Gastrocnemius medialis (tissue), 4 donors: ENCODE data around the gene ADGRG1. TPM values are rescaled to one million over a fixed set of nuclear protein-coding genes. Genes with fewer than 3 reads are reported as not detected.

ENCODE experiments used
- ATAC-seq, 2 donors: fragments of 150-250 bp; one replicate each; pipeline ENCODE4 v1.9.1; 2016
- DNase-seq, 2 donors: peaks; one replicate each; pipeline ENCODE4 v3.0.0-alpha.2; 2019
- H3K27ac ChIP-seq, 4 donors: fragments of 200-600 bp; sonication (generic); 1 replicate in 1 of 4; 2 replicates in 3 of 4; pipeline ENCODE4 v1.5.1; 2016 to 2018; ENCODE audit warnings: mild to moderate bottlenecking in 2 of 4, moderate library complexity in 1 of 4
- H3K27me3 ChIP-seq, 3 donors: fragments of 200-600 bp; sonication (generic) in 2 of 3; 1 replicate in 1 of 3; 2 replicates in 2 of 3; pipeline versions ENCODE4 v1.5.1 to v1.6.0; 2016 to 2019; ENCODE audit warnings: mild to moderate bottlenecking in 1 of 3, moderate library complexity in 1 of 3
- H3K36me3 ChIP-seq, 2 donors: fragments of 200-600 bp; sonication (generic) in 1 of 2; one replicate each; pipeline ENCODE4 v1.5.1; 2017 to 2018
- H3K4me1 ChIP-seq, 2 donors: fragments of 200-600 bp; sonication (generic) in 1 of 2; one replicate each; pipeline ENCODE4 v1.5.1; 2016 to 2017; ENCODE audit warnings: mild to moderate bottlenecking in 2 of 2
- H3K4me3 ChIP-seq, 4 donors: fragments of 200-600 bp; sonication (generic) in 3 of 4; 1 replicate in 1 of 4; 2 replicates in 3 of 4; pipeline ENCODE4 v1.5.1; 2016 to 2019; ENCODE audit warnings: mild to moderate bottlenecking in 2 of 4
- H3K9me3 ChIP-seq, 3 donors: fragments of 200-600 bp; sonication (generic) in 2 of 3; 1 replicate in 1 of 3; 2 replicates in 2 of 3; pipeline ENCODE4 v1.5.1; 2016 to 2019
- POLR2A ChIP-seq, 2 donors: fragments of 450-650 bp; IDR thresholded peaks; one replicate each; pipeline ENCODE4 v1.6.1; 2017; ENCODE audit warnings: antibody characterized with exemption in 2 of 2, mild to moderate bottlenecking in 2 of 2, moderate library complexity in 2 of 2
- in situ Hi-C, 4 donors: fragments of 200-750 bp; cut with MboI; loops; one replicate each; pipeline versions ENCODE4 v1.15.0 to v1.8.0; 2017; ENCODE audit warnings: low sequenced_read_pairs in 4 of 4
- intact Hi-C: fragments of 100-400 bp; cut with DNase I; formaldehyde crosslinking; loops from one replicate; pipeline ENCODE4 v1.15.1; 2023; ENCODE audit warnings: low total_unique reads
- total RNA-seq, 4 donors: library from RNA; depleted of rRNA; stranded (reverse); fragments of >200 nt; gene quantifications; one replicate each; pipeline versions ENCODE4 v1.1.0 to v1.2.3, GENCODE V29; 2016
- TF ChIP-seq, protein P1 (sequence below), 5 experiments: fragments of 450-650 bp in 3 of 5; fragments of 200-600 bp in 2 of 5; sonication (generic) in 2 of 5; IDR thresholded peaks in 4 of 5; conservative IDR thresholded peaks in 1 of 5; 1 replicate in 4 of 5; 2 replicates in 1 of 5; pipeline ENCODE4 v1.5.1; 2016 to 2019; ENCODE audit warnings: antibody characterized with exemption in 5 of 5, mild to moderate bottlenecking in 3 of 5, moderate library complexity in 3 of 5

Gene ADGRG1
- total RNA-seq, 4 donors from 2014 or later: 9.8 to 14.6 (median 13.3) TPM

DNA sequence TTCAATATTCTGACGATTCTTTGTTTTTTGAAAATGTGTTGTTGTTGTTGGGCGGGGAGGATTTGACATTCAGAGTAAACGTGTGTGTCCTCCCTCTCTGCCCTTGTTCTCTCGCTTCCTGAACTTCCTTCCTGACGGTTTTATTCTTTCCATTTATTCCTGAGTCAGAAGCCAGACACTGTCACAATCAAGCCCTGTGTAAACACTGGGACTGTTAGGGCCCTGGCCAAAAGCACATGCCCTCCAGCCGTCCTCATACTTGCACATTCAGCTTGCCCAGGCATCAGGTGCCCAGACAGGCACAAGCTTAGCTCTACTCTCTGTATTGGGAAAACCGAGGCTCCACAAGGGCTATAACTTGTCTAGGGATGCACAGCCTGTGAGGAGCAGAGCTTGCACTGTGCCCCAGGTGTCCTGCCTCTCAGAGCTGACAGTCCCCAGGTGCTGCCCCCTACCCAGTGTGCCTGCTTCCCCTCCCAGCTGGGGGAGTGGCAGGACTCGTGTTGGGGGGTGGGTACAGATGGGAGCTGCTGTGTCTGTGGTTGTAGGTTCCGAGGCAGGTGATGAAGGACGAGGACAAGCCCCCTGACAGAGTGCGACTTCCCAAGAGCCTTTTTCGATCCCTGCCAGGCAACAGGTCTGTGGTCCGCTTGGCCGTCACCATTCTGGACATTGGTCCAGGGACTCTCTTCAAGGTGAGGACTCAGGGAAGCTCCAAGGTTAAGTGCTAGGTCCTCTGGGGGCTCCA is 49.4 kb downstream of the ADGRG1 start:
- Histone ChIP-seq H3K27ac (no peak overlapping the region), H3K4me3 (no peak overlapping the region), H3K4me1 (peaks cover 0 to 5% of the 10 kb centered on the region in 2 donors), H3K9me3 (no peaks in the 10 kb centered on the region), H3K36me3 (no peaks in the 10 kb centered on the region), H3K27me3 (no peaks in the 10 kb centered on the region)
- intact Hi-C loops (no loop called here), in situ Hi-C loops (no loop called here)
- TF ChIP-seq POLR2A (IDR thresholded peaks at IDR 0.05): no peak
- TF ChIP-seq, protein P1, sequence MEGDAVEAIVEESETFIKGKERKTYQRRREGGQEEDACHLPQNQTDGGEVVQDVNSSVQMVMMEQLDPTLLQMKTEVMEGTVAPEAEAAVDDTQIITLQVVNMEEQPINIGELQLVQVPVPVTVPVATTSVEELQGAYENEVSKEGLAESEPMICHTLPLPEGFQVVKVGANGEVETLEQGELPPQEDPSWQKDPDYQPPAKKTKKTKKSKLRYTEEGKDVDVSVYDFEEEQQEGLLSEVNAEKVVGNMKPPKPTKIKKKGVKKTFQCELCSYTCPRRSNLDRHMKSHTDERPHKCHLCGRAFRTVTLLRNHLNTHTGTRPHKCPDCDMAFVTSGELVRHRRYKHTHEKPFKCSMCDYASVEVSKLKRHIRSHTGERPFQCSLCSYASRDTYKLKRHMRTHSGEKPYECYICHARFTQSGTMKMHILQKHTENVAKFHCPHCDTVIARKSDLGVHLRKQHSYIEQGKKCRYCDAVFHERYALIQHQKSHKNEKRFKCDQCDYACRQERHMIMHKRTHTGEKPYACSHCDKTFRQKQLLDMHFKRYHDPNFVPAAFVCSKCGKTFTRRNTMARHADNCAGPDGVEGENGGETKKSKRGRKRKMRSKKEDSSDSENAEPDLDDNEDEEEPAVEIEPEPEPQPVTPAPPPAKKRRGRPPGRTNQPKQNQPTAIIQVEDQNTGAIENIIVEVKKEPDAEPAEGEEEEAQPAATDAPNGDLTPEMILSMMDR (IDR thresholded peaks at IDR 0.05 in 4 of 5, conservative IDR thresholded peaks at IDR 0.05 in 1 of 5): no peak
- ATAC-seq (no peak), DNase-seq (no peak)

DNA sequence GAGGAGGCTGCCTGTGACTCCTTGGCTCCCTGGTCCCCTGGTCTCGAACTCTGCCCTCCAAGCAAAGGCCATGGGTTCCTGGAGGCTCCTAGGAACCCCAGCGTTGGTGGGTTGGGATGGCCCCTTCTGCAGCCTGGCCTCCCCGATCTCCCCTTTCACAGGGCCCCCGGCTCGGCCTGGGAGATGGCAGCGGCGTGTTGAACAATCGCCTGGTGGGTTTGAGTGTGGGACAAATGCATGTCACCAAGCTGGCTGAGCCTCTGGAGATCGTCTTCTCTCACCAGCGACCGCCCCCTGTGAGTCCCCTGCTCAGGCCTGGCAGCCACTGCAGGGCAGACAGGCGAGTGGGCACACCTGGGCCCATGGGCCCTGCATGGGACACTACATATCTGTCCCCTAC is 50.6 kb downstream of the ADGRG1 start:
- intact Hi-C loops (no loop called here), in situ Hi-C loops (no loop called here)
- peaks cover 0 to 5% of the 10 kb centered on the region in 2 donors for H3K4me1 ChIP-seq
- no peak overlapping the region for H3K4me3 ChIP-seq
- TF ChIP-seq, protein P1 (IDR thresholded peaks at IDR 0.05 in 4 of 5, conservative IDR thresholded peaks at IDR 0.05 in 1 of 5): no peak
- no peak for TF ChIP-seq POLR2A (IDR thresholded peaks at IDR 0.05)
- H3K27ac ChIP-seq: no peak overlapping the region
- ATAC-seq (no peak), DNase-seq (no peak)
- H3K36me3 ChIP-seq: no peaks in the 10 kb centered on the region
- H3K9me3 ChIP-seq: no peaks in the 10 kb centered on the region
- no peaks in the 10 kb centered on the region for H3K27me3 ChIP-seq

GRCh38 chr16:57679767-57680482 is 51.5 kb downstream of the ADGRG1 start:
- in situ Hi-C loops: no loop called here

DNA sequence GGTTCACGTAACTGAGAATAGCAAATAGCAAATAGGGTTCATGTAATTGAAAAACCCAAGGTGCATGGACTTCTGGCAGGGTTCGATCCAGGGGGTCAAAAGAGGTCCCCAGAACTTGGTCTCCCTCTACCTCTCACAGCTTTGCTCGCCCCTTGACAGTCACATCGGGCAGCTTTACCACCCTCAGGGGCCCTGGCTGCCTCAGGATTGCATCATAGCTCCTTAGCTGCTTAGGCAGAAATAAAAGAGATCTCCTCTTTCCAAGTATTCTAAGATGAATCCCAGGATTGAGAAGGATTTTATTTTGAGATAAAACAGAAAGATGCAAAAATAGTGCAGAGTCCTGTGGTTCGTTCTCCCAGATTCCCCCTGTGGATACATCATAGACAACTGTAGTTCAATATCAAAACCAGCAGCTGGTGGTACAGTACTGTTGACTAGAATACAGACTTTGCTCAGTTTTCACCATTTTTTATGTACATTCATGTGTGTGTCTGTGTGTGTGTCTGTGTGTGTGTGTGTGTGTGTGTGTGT is 52.5 kb downstream of the ADGRG1 start:
- H3K27ac ChIP-seq: no peak overlapping the region
- TF ChIP-seq, protein P1 (IDR thresholded peaks at IDR 0.05 in 4 of 5, conservative IDR thresholded peaks at IDR 0.05 in 1 of 5): no peak
- TF ChIP-seq POLR2A (IDR thresholded peaks at IDR 0.05): no peak
- intact Hi-C loops (no loop called here), in situ Hi-C loops (no loop called here)
- no peak for ATAC-seq
- no peaks in the 10 kb centered on the region for H3K36me3 ChIP-seq
- H3K9me3 ChIP-seq: no peaks in the 10 kb centered on the region
- no peaks in the 10 kb centered on the region for H3K27me3 ChIP-seq
- no peak overlapping the region for H3K4me3 ChIP-seq
- H3K4me1 ChIP-seq: peaks cover 0 to 5% of the 10 kb centered on the region in 2 donors
- DNase-seq: no peak

More at GRCh38 chr16:57679767-57680482, 51.5 kb downstream of the ADGRG1 start:
- peaks cover 0 to 5% of the 10 kb centered on the region in 2 donors for H3K4me1 ChIP-seq
- no peak for ATAC-seq
- H3K4me3 ChIP-seq: no peak overlapping the region
- H3K9me3 ChIP-seq: no peaks in the 10 kb centered on the region
- intact Hi-C loops: no loop called here
- H3K27ac ChIP-seq: no peak overlapping the region
- H3K36me3 ChIP-seq: no peaks in the 10 kb centered on the region
- DNase-seq: no peak
- no peaks in the 10 kb centered on the region for H3K27me3 ChIP-seq
- TF ChIP-seq, protein P1 (IDR thresholded peaks at IDR 0.05 in 4 of 5, conservative IDR thresholded peaks at IDR 0.05 in 1 of 5): no peak
- TF ChIP-seq POLR2A (IDR thresholded peaks at IDR 0.05): no peak
